Measurements from ENCODE around the gene NXPE4.

Gene NXPE4

GRCh38 chr11:114569801-114570200, 25.8 kb downstream of the NXPE4 start:
- TF ChIP-seq CTCF (IDR thresholded peaks at IDR 0.05), result no peak

- no peak for TF ChIP-seq CTCF (IDR thresholded peaks at IDR 0.05)
These were observed 29.3 kb downstream of the NXPE4 start for GRCh38 chr11:114566276-114566675.

GRCh38 chr11:114564831-114565230, 30.8 kb downstream of the NXPE4 start:
- TF ChIP-seq CTCF (IDR thresholded peaks at IDR 0.05), result no peak

GRCh38 chr11:114563077-114563476, 32.5 kb downstream of the NXPE4 start:
- no peak for TF ChIP-seq CTCF (IDR thresholded peaks at IDR 0.05)

- no peak for TF ChIP-seq CTCF (IDR thresholded peaks at IDR 0.05)
These were observed 33.2 kb downstream of the NXPE4 start for GRCh38 chr11:114562166-114562916.

GRCh38 chr11:114559425-114560310, 35.9 kb downstream of the NXPE4 start, which contains the start of gene NXPE1:
Gene NXPE1 (minus strand): TSS chr11:114559881. CDS start chr11:114551201, 8,680 bp downstream.
- TF ChIP-seq CTCF (IDR thresholded peaks at IDR 0.05), result no peak

- TF ChIP-seq CTCF (IDR thresholded peaks at IDR 0.05), result no peak
These were observed 39.5 kb downstream of the NXPE4 start for GRCh38 chr11:114556135-114556534.

Measured in LNCAP (cell line).